Measurements from ENCODE around the gene CNOT4.

CNOT4 gene

DNA sequence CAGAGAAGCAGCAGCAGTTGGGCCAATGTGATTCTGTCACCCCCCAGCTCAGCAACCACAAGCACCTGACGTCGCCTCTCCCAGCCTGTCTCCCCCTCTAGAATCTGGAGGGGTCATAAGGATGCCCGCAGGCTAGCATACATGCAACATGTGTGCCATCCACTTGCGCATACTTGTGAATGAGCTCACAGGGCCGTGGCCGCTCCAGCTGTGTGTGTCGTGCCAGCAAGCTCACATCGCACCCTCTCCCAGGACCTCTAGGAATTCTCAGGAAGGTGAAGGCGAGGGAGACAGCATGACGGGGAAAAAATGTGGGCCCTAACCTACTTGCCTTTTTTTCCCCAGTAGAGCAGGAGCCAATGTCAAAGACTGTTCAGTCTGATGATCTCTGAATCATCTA, 195.9 kb downstream of the CNOT4 start:
- DNase-seq (ENCODE audit: low spot score), result no peak
- Histone ChIP-seq H2BK5ac (ENCODE audit: low read length) (no peak overlapping the region), H3K79me1 (ENCODE audit: low read depth, low read length) (no peaks in the 10 kb centered on the region), H2BK15ac (ENCODE audit: low read length) (no peak overlapping the region), H2BK120ac (ENCODE audit: low read depth, low read length) (no peak overlapping the region), H3K36me3 (replicated peaks in 1 of 2; ENCODE audit: control insufficient read depth in 2 of 2, insufficient read depth in 2 of 2, low read length in 2 of 2) (no peaks in the 10 kb centered on the region), H3K9ac (ENCODE audit: low read depth, low read length, poor library complexity) (no peak overlapping the region), H2AFZ (ENCODE audit: low read length) (no peak overlapping the region), H3K4me3 (ENCODE audit: low read length in 2 of 2) (no peak overlapping the region), H2AK5ac (ENCODE audit: low read depth, low read length) (no peak overlapping the region), H3K27ac (replicated peaks; ENCODE audit: low read length) (no peak overlapping the region), H4K91ac (ENCODE audit: low read depth, low read length, poor library complexity) (no peak overlapping the region), H3K4ac (ENCODE audit: low read length) (no peak overlapping the region), H3K14ac (ENCODE audit: low read length) (no peak overlapping the region), H3K4me2 (ENCODE audit: insufficient read depth, low read length, poor library complexity, severe bottlenecking) (no peak overlapping the region), H3K9me3 (replicated peaks in 1 of 2; ENCODE audit: control insufficient read depth in 2 of 2, insufficient read depth in 1 of 2, low read depth in 1 of 2, low read length in 2 of 2) (no peaks in the 10 kb centered on the region), H3K27me3 (ENCODE audit: control insufficient read depth in 3 of 3, insufficient read depth in 3 of 3, low read depth in 1 of 3, low read length in 3 of 3) (no peaks in the 10 kb centered on the region), H4K8ac (ENCODE audit: low read depth, low read length) (no peak overlapping the region), H2BK12ac (ENCODE audit: low read length) (no peak overlapping the region), H3K23ac (ENCODE audit: low read depth, low read length, poor library complexity) (no peak overlapping the region), H3K4me1 (ENCODE audit: control insufficient read depth in 2 of 2, insufficient read depth in 1 of 2, low read depth in 1 of 2, low read length in 2 of 2) (peaks cover 0 to 2% of the 10 kb centered on the region in 2 donors), H3K18ac (ENCODE audit: low read length) (no peak overlapping the region)
- no CpG with 5 or more reads among the region's 10 CpGs for WGBS, 2 donors (ENCODE audit: extremely low coverage in 2 of 2, insufficient read length in 2 of 2, insufficient replicate concordance in 1 of 2)

Data from neuronal stem cell (in vitro differentiated cells).